Endodermal cell (in vitro differentiated cells): ENCODE data around the gene COMMD10. TPM values are rescaled to one million over a fixed set of nuclear protein-coding genes. Genes with fewer than 3 reads are reported as not detected.

Experiments
- DNase-seq: peaks from one replicate; pipeline ENCODE4 v3.0.0-alpha.2; 2017
- H3K27ac ChIP-seq: 2 replicates; pipeline ENCODE4 v1.5.1; 2013; ENCODE audit warnings: mild to moderate bottlenecking, low read depth, low read length, moderate library complexity
- H3K27me3 ChIP-seq: 2 replicates; pipeline ENCODE4 v1.6.1; 2013; ENCODE audit warnings: mild to moderate bottlenecking, low read length, moderate library complexity; ENCODE audit not compliant: insufficient read depth, control insufficient read depth, poor library complexity, severe bottlenecking
- H3K36me3 ChIP-seq: 2 replicates; pipeline ENCODE4 v1.7.0; 2013; ENCODE audit warnings: mild to moderate bottlenecking, low read length, moderate library complexity; ENCODE audit not compliant: control insufficient read depth, insufficient read depth
- H3K4me1 ChIP-seq: one replicate; pipeline ENCODE4 v1.7.0; 2013; ENCODE audit warnings: low read length; ENCODE audit not compliant: control insufficient read depth, insufficient read depth
- H3K4me3 ChIP-seq: 2 replicates; pipeline ENCODE4 v1.5.1; 2013; ENCODE audit warnings: mild to moderate bottlenecking, low read length, moderate library complexity
- H3K9ac ChIP-seq: 2 replicates; pipeline ENCODE4 v1.6.1; 2013; ENCODE audit warnings: mild to moderate bottlenecking, low read length, moderate library complexity; ENCODE audit not compliant: poor library complexity, severe bottlenecking; ENCODE audit errors: extremely low read depth
- H3K9me3 ChIP-seq: 2 replicates; pipeline ENCODE4 v1.6.1; 2013; ENCODE audit warnings: mild to moderate bottlenecking, low read length, moderate library complexity; ENCODE audit not compliant: control insufficient read depth
- H3K27ac Mint-ChIP-seq: 2 replicates; pipeline ENCODE4 v1.8.0; 2020; ENCODE audit warnings: mixed read lengths
- H3K27me3 Mint-ChIP-seq: 2 replicates; pipeline ENCODE4 v1.8.0; 2021; ENCODE audit warnings: mild to moderate bottlenecking, mixed read lengths; ENCODE audit not compliant: insufficient read depth
- H3K36me3 Mint-ChIP-seq: 2 replicates; pipeline ENCODE4 v1.8.0; 2020; ENCODE audit warnings: low read depth, mixed read lengths
- H3K4me1 Mint-ChIP-seq: 2 replicates; pipeline ENCODE4 v1.8.0; 2020; ENCODE audit warnings: mixed read lengths
- H3K4me3 Mint-ChIP-seq: 2 replicates; pipeline ENCODE4 v1.8.0; 2020; ENCODE audit warnings: mild to moderate bottlenecking, moderate library complexity, mixed read lengths
- H3K9me3 Mint-ChIP-seq: 2 replicates; pipeline ENCODE4 v1.8.0; 2020; ENCODE audit warnings: mild to moderate bottlenecking, mixed read lengths
- CTCF ChIP-seq: fragments of 200-600 bp; sonication (generic); conservative IDR thresholded peaks from 2 replicates; pipeline ENCODE4 v1.5.0; 2021; ENCODE audit warnings: antibody characterized with exemption, mild to moderate bottlenecking
- WGBS, 2 experiments: methylation state at CpG; one replicate each; pipeline versions ENCODE4 v1.1.5 to v1.1.7; 2013; ENCODE audit warnings: missing lambda C conversion rate in 2 of 2, mixed read lengths in 1 of 2; ENCODE audit not compliant: insufficient coverage in 1 of 2, insufficient read length in 1 of 2; 5-methylcytosine and 5-hydroxymethylcytosine counted together
- total RNA-seq, 2 donors: library from RNA; stranded (reverse); fragmentation: NEBNext Ultra II Directional in 1 of 2; extraction: Animal tissue kit (Norgen Biotek cat#: 25700) in 1 of 2; gene quantifications; 2 replicates in 1 of 2; 3 replicates in 1 of 2; pipeline ENCODE4 v1.2.1, GENCODE V29; 2021

COMMD10 gene
- total RNA-seq, 2 donors from 2014 or later: 25.3 to 29.8 TPM

- DNase-seq: no peak
- Histone ChIP-seq H3K4me1 (no peaks in the 10 kb centered on the region), H3K27ac (no peak overlapping the region), H3K9ac (no peak overlapping the region), H3K9me3 (peaks cover 6% of the 10 kb centered on the region), H3K4me3 (no peak overlapping the region), H3K36me3 (peaks cover 5% of the 10 kb centered on the region), H3K27me3 (no peaks in the 10 kb centered on the region)
- no peak for TF ChIP-seq CTCF
- Mint-ChIP-seq H3K9me3 (peaks cover 4% of the 10 kb centered on the region), H3K27me3 (no peaks in the 10 kb centered on the region), H3K4me3 (no peak overlapping the region), H3K4me1 (peaks cover 8% of the 10 kb centered on the region), H3K27ac (no peak overlapping the region), H3K36me3 (peaks cover 21% of the 10 kb centered on the region)
- 92 to 100% methylated on average over 1 to 2 of the region's 2 CpGs for whole genome bisulfite sequencing, 2 experiments
Measured at GRCh38 chr5:116299746-116300640, 215.2 kb downstream of the COMMD10 start.

- Histone ChIP-seq H3K27ac (no peak overlapping the region), H3K4me3 (no peak overlapping the region), H3K9me3 (peaks cover 6% of the 10 kb centered on the region), H3K4me1 (no peaks in the 10 kb centered on the region), H3K27me3 (no peaks in the 10 kb centered on the region), H3K9ac (no peak overlapping the region), H3K36me3 (peaks cover 10% of the 10 kb centered on the region)
- H3K4me3 Mint-ChIP-seq: no peak overlapping the region
- H3K27me3 Mint-ChIP-seq: no peaks in the 10 kb centered on the region
- TF ChIP-seq CTCF: peak; percentile 57
- H3K4me1 Mint-ChIP-seq: peaks cover 8% of the 10 kb centered on the region
- DNase-seq: no peak
- H3K27ac Mint-ChIP-seq: no peak overlapping the region
- WGBS, 2 experiments: 81% methylated on average over 1 of the region's 1 CpG; no CpG with 5 or more reads in 1 of the 2 experiments
- peaks cover 29% of the 10 kb centered on the region for H3K36me3 Mint-ChIP-seq
- H3K9me3 Mint-ChIP-seq: peaks cover 13% of the 10 kb centered on the region
Measured at GRCh38 chr5:116301110-116301509, 216.3 kb downstream of the COMMD10 start.

GRCh38 chr5:116303340-116303739, 218.5 kb downstream of the COMMD10 start:
- Mint-ChIP-seq H3K27me3 (no peaks in the 10 kb centered on the region), H3K36me3 (peaks cover 42% of the 10 kb centered on the region), H3K4me3 (no peak overlapping the region), H3K9me3 (peaks cover 17% of the 10 kb centered on the region), H3K27ac (peak overlapping the region; percentile 3), H3K4me1 (peaks cover 8% of the 10 kb centered on the region)
- no peak for TF ChIP-seq CTCF
- H3K9ac ChIP-seq: no peak overlapping the region
- WGBS, 2 experiments: 88 to 90% methylated on average over 1 of the region's 1 CpG
- no peaks in the 10 kb centered on the region for H3K4me1 ChIP-seq
- H3K27ac ChIP-seq: no peak overlapping the region
- H3K27me3 ChIP-seq: no peaks in the 10 kb centered on the region
- peaks cover 7% of the 10 kb centered on the region for H3K36me3 ChIP-seq
- no peak for DNase-seq
- peaks cover 10% of the 10 kb centered on the region for H3K9me3 ChIP-seq
- H3K4me3 ChIP-seq: no peak overlapping the region
